ENCODE measurements around the gene RTL5.

DNA sequence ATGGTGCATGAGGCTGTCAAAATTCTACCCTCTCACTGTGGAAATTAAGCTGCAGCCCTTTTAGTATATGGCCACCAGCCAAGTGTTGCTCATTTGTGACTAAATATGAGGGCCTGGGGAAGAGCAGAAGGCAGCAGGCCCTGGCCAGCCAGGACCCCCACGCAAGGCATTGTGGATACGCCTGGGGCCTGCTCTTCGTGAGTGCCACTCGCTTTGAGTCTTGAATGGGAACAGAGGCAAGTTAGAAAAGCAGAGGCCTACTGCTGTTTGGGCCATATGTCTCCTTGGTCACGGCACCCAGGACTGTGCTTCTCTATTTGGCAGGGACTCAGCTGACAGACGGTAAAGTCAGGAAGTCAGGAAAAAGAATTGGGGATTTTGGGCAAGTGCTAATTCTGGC, 10.9 kb downstream of the RTL5 start:
- TF ChIP-seq POLR2AphosphoS5 (IDR thresholded peaks at IDR 0.05; ENCODE audit: insufficient read depth in 1 of 2, low read depth in 1 of 2): no peak
- TF ChIP-seq, protein P1, sequence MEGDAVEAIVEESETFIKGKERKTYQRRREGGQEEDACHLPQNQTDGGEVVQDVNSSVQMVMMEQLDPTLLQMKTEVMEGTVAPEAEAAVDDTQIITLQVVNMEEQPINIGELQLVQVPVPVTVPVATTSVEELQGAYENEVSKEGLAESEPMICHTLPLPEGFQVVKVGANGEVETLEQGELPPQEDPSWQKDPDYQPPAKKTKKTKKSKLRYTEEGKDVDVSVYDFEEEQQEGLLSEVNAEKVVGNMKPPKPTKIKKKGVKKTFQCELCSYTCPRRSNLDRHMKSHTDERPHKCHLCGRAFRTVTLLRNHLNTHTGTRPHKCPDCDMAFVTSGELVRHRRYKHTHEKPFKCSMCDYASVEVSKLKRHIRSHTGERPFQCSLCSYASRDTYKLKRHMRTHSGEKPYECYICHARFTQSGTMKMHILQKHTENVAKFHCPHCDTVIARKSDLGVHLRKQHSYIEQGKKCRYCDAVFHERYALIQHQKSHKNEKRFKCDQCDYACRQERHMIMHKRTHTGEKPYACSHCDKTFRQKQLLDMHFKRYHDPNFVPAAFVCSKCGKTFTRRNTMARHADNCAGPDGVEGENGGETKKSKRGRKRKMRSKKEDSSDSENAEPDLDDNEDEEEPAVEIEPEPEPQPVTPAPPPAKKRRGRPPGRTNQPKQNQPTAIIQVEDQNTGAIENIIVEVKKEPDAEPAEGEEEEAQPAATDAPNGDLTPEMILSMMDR (IDR thresholded peaks at IDR 0.05): no peak
- no peak for TF ChIP-seq POLR2A (IDR thresholded peaks at IDR 0.05)
